Esophagus muscularis mucosa (tissue), 4 donors: ENCODE data around the gene C3orf70. TPM values are rescaled to one million over a fixed set of nuclear protein-coding genes. Genes with fewer than 3 reads are reported as not detected.
A peak's percentile ranks its signal among the peaks of the same experiment; 100 is the strongest.

Source experiments
- DNase-seq: peaks from one replicate; pipeline ENCODE4 v3.0.0-alpha.2; 2017; ENCODE audit errors: extremely low spot score
- H3K27ac ChIP-seq, 4 donors: fragments of 200-600 bp; sonication (generic); replicated peaks in 1 of 4; 1 replicate in 3 of 4; 2 replicates in 1 of 4; pipeline ENCODE4 v1.5.1; 2016 to 2019; ENCODE audit warnings: mild to moderate bottlenecking in 1 of 4
- H3K27me3 ChIP-seq, 4 donors: fragments of 200-600 bp; sonication (generic); one replicate each; pipeline versions ENCODE4 v1.5.1 to v1.6.0; 2016 to 2019
- H3K36me3 ChIP-seq, 4 donors: fragments of 200-600 bp; sonication (generic); one replicate each; pipeline ENCODE4 v1.5.1; 2016 to 2019
- H3K4me1 ChIP-seq, 4 donors: fragments of 200-600 bp; sonication (generic); one replicate each; pipeline ENCODE4 v1.5.1; 2016 to 2019
- H3K4me3 ChIP-seq, 4 donors: fragments of 200-600 bp; sonication (generic); 1 replicate in 2 of 4; 2 replicates in 2 of 4; pipeline ENCODE4 v1.5.1; 2016 to 2019; ENCODE audit warnings: mild to moderate bottlenecking in 4 of 4, moderate library complexity in 1 of 4
- H3K9me3 ChIP-seq, 4 donors: fragments of 200-600 bp; sonication (generic); 1 replicate in 3 of 4; 2 replicates in 1 of 4; pipeline ENCODE4 v1.5.1; 2016 to 2019
- EP300 ChIP-seq: sonication (generic); formaldehyde crosslinking; IDR thresholded peaks from one replicate; pipeline ENCODE4 v1.6.1; 2017; ENCODE audit warnings: antibody characterized with exemption
- POLR2A ChIP-seq: fragments of 450-650 bp; IDR thresholded peaks from one replicate; pipeline ENCODE4 v1.6.1; 2017; ENCODE audit warnings: antibody characterized with exemption, moderate library complexity, mild to moderate bottlenecking, low read depth
- POLR2AphosphoS5 ChIP-seq, 2 donors: sonication (generic); formaldehyde crosslinking; IDR thresholded peaks; one replicate each; pipeline ENCODE4 v1.6.1; 2017; ENCODE audit warnings: antibody characterized with exemption in 2 of 2
- WGBS: methylation state at CpG from one replicate; pipeline ENCODE4 v1.1.5; 2018; 5-methylcytosine and 5-hydroxymethylcytosine counted together
- intact Hi-C: fragments of 100-400 bp; cut with DNase I; formaldehyde crosslinking; loops from one replicate; pipeline ENCODE4 v1.15.1; 2023
- total RNA-seq, 4 donors: library from RNA; depleted of rRNA; stranded (reverse); fragments of >200 nt; gene quantifications; one replicate each; pipeline versions ENCODE4 v1.1.0 to v1.2.1, GENCODE V29; 2016
- TF ChIP-seq, protein P1 (sequence below), 3 experiments: fragments of 200-600 bp in 2 of 3; fragments of 450-650 bp in 1 of 3; sonication (generic) in 2 of 3; IDR thresholded peaks; one replicate each; pipeline ENCODE4 v1.5.1; 2017 to 2019; ENCODE audit warnings: antibody characterized with exemption in 3 of 3, mild to moderate bottlenecking in 2 of 3, moderate library complexity in 1 of 3

C3orf70 gene
- total RNA-seq, 4 donors from 2014 or later: 33.1 to 54.0 (median 38.9) TPM

DNA sequence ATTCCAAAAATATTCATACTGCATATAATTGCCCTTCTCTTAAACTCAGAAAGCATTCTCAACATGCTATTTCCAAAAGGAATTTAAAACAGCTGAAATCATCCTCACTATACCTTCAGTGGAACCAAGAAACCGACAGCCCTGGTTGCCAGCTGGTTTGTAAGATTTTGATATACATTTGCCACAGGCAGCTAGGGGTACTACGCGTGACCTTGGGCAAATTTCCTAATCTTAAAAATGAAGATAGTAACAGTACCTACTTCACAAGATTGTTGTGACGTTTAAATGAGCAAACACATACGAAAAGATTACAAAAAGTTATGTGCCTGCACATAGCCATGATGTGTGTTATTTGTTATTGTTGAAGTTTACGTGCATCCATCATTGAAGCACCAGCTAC, 7.3 kb downstream of the C3orf70 start:
- intact Hi-C loops: no loop called here
- DNase-seq: no peak
- peak overlapping the region in 1 of 4 donors; percentile 20 for H3K27ac ChIP-seq
- no peaks in the 10 kb centered on the region for H3K36me3 ChIP-seq
- TF ChIP-seq EP300: no peak
- no peak for TF ChIP-seq POLR2AphosphoS5 (IDR thresholded peaks at IDR 0.05)
- TF ChIP-seq POLR2A: no peak
- TF ChIP-seq, protein P1, sequence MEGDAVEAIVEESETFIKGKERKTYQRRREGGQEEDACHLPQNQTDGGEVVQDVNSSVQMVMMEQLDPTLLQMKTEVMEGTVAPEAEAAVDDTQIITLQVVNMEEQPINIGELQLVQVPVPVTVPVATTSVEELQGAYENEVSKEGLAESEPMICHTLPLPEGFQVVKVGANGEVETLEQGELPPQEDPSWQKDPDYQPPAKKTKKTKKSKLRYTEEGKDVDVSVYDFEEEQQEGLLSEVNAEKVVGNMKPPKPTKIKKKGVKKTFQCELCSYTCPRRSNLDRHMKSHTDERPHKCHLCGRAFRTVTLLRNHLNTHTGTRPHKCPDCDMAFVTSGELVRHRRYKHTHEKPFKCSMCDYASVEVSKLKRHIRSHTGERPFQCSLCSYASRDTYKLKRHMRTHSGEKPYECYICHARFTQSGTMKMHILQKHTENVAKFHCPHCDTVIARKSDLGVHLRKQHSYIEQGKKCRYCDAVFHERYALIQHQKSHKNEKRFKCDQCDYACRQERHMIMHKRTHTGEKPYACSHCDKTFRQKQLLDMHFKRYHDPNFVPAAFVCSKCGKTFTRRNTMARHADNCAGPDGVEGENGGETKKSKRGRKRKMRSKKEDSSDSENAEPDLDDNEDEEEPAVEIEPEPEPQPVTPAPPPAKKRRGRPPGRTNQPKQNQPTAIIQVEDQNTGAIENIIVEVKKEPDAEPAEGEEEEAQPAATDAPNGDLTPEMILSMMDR (IDR thresholded peaks at IDR 0.05): no peak
- no peak overlapping the region for H3K4me3 ChIP-seq
- no peaks in the 10 kb centered on the region for H3K27me3 ChIP-seq
- 79% methylated on average over 6 of the region's 6 CpGs for whole genome bisulfite sequencing
- peaks cover 0 to 68% (median 55%) of the 10 kb centered on the region in 4 donors for H3K4me1 ChIP-seq
- H3K9me3 ChIP-seq: no peaks in the 10 kb centered on the region

DNA sequence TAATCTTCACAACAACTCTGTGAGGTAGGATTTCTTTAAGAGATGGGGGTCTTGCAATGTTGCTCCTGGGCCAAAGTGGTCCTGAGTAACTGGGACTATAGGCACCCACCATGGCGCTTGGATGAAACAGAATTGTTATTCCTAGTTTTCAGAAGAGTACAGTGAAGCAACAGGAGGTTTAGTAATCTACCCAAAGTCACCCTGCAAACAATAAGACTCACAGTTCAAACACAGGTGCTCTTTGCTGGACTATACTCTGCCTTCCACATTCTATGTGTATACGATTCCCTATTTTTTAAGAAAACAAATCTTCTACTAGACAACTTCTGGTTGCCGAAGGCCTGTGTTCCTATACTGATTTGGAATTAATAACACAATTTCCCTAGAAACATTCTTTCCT, 8.1 kb downstream of the C3orf70 start:
- H3K4me3 ChIP-seq: no peak overlapping the region
- no peaks in the 10 kb centered on the region for H3K9me3 ChIP-seq
- DNase-seq: no peak
- TF ChIP-seq POLR2A: no peak
- TF ChIP-seq, protein P1 (IDR thresholded peaks at IDR 0.05): no peak
- no peak for TF ChIP-seq EP300
- TF ChIP-seq POLR2AphosphoS5 (IDR thresholded peaks at IDR 0.05): no peak
- no peaks in the 10 kb centered on the region for H3K27me3 ChIP-seq
- peaks cover 0 to 61% (median 48%) of the 10 kb centered on the region in 4 donors for H3K4me1 ChIP-seq
- intact Hi-C loops: no loop called here
- 61% methylated on average over 3 of the region's 3 CpGs for WGBS
- H3K36me3 ChIP-seq: no peaks in the 10 kb centered on the region
- peak overlapping the region; percentile 27 to 48 (median 32) for H3K27ac ChIP-seq

DNA sequence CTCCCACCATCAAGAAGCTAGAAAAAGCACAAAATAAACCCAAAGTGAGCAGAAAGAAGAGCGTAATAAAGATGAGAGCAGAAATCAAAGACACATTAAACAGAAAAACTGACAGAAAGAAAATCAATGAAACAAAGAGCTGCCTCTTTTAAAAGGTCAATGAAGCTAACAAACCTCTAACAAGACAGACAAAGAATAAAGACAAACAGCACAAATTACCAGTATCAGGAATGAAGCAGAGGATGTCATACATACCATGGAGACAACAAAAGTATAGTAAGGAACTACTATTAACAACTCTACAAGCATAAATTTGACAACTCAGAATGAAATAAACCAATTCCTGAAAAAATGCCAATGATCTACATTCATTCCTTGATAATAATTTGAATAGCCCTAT, 15.0 kb downstream of the C3orf70 start:
- no peak overlapping the region for H3K4me3 ChIP-seq
- no peaks in the 10 kb centered on the region for H3K9me3 ChIP-seq
- TF ChIP-seq EP300 (no peak), POLR2AphosphoS5 (IDR thresholded peaks at IDR 0.05) (no peak), POLR2A (no peak)
- TF ChIP-seq, protein P1 (IDR thresholded peaks at IDR 0.05): no peak
- DNase-seq: no peak
- no peak overlapping the region for H3K27ac ChIP-seq
- H3K27me3 ChIP-seq: no peaks in the 10 kb centered on the region
- intact Hi-C loops: no loop called here
- H3K4me1 ChIP-seq: peaks cover 0 to 39% (median 14%) of the 10 kb centered on the region in 4 donors
- no peaks in the 10 kb centered on the region for H3K36me3 ChIP-seq
- WGBS: 97% methylated on average over 1 of the region's 1 CpG

- H3K27me3 ChIP-seq: no peaks in the 10 kb centered on the region
- H3K27ac ChIP-seq: no peak overlapping the region
- H3K9me3 ChIP-seq: no peaks in the 10 kb centered on the region
- TF ChIP-seq, protein P1 (IDR thresholded peaks at IDR 0.05): no peak
- no peak for TF ChIP-seq EP300
- no peak for TF ChIP-seq POLR2A
- TF ChIP-seq POLR2AphosphoS5 (IDR thresholded peaks at IDR 0.05): no peak
- H3K4me3 ChIP-seq: no peak overlapping the region
- peaks cover 0 to 51% (median 35%) of the 10 kb centered on the region in 4 donors for H3K4me1 ChIP-seq
- H3K36me3 ChIP-seq: no peaks in the 10 kb centered on the region
- DNase-seq: no peak
- intact Hi-C loops: no loop called here
Measured at GRCh38 chr3:185134509-185134908, 18.4 kb downstream of the C3orf70 start.

DNA sequence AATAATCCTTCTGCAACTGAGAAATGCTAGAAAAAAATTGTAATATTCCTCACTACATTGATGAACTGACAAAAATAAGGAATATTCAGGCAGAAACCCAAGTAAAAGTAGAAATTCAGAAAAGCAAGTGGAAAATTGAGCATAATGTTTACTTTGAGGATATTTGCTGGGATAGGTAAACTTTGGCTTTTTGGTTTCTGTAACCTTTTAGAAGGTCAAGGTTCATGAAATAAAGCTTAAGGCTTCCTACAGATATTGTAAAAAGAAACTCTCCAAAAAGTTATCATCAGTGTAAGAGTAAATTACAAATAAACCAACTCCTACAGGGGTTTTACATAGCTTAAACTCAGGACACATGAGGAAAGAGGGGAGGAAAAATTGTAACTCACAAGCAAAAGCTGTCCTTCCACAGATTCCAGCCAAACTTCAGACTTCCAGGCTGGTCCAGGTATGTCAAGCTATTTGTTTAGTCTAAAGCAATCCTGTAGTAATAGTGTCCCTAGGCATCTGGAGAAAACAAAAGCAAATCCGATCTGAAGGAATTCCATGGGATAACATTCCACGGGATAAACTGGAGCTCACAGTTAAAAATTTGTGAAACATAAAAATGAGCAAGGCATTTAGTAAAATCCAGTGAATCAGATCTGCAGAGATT, 21.1 kb downstream of the C3orf70 start:
- 43% methylated on average over 2 of the region's 2 CpGs for WGBS
- H3K4me3 ChIP-seq: no peak overlapping the region
- intact Hi-C loops: no loop called here

More for the DNA sequence above, 21.1 kb downstream of the C3orf70 start:
- TF ChIP-seq POLR2A: no peak
- TF ChIP-seq, protein P1 (IDR thresholded peaks at IDR 0.05): no peak
- no peak for TF ChIP-seq EP300
- TF ChIP-seq POLR2AphosphoS5 (IDR thresholded peaks at IDR 0.05): no peak
- H3K27me3 ChIP-seq: no peaks in the 10 kb centered on the region
- no peak for DNase-seq
- H3K36me3 ChIP-seq: no peaks in the 10 kb centered on the region
- H3K4me1 ChIP-seq: peaks cover 0 to 52% (median 36%) of the 10 kb centered on the region in 4 donors
- H3K9me3 ChIP-seq: no peaks in the 10 kb centered on the region
- no peak overlapping the region for H3K27ac ChIP-seq
